Measurements from ENCODE around the gene RAD23A. TPM values are rescaled to one million over a fixed set of nuclear protein-coding genes. Genes with fewer than 3 reads are reported as not detected.
A peak's percentile ranks its signal among the peaks of the same experiment; 100 is the strongest.
"Not testable (repeated sequence)": the region's sequence is repeated elsewhere in the genome, so short reads cannot be mapped to it uniquely, and the experiment has no call there.

Gene RAD23A
- total and polyA plus RNA-seq, 4 experiments from 2014 or later = 77.0 to 105 (median 93.5) TPM

DNA sequence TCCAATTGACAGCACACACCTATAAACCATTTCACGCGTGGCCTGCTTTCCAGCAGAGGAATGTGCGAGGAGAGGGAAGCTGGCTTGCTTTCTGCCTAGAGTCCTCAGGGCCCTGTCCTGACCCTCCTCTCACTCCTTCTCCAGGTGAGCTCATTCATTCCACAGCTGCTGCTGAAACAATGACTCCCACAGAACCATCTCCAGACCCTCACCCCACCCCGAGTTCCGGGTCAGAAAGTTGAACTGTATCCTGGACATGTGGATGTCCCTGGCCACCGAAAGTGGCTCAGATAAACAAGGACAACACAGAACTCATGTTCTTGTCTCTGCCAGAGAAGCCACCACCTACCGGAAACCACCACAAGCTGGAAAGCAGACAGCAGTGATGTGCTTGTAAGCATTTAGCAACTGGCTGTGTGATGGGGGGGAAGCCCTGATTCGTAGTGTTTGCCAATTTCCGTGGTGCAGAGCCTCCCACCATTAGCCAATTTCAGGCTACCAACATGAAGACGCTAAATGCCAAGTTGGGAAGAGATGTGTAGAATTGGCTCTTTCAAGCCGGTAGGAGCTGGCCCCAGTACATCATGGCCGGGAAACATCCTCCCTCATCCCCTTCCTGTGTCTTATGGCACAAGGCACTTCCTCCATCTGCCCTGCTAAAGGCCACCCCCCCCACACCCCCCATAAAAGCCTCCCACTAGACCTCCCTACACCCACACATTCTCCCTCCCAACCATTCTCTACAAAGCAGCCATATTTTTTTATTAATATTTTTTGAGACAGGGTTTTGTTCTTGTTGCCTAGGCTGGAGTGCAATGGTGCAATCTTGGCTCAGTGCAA, 31.6 kb upstream of the RAD23A start:
- no peaks in the 10 kb centered on the region for H3K9me3 ChIP-seq (ENCODE audit: control insufficient read depth in 1 of 2, low read length in 2 of 2)
- H3K9me3 Mint-ChIP-seq = peaks cover 0 to 5% (median 0%) of the 10 kb centered on the region in 8 donors
- H3K36me3 ChIP-seq (ENCODE audit: insufficient read depth, low read length) = no peaks in the 10 kb centered on the region
- POLR2A ChIA-PET (ENCODE audit: partially characterized antibody) = interaction anchor here (0.6 to 3.9 kb wide), 17 partner anchors 9 to 1869 kb away, joined by 3 to 49 read pairs (median 3); partner anchors contain the start of genes CALR, FARSA, GADD45GIP1 and GCDH
- no peaks in the 10 kb centered on the region for H3K27me3 Mint-ChIP-seq
- peak overlapping the region; percentile 82 to 98 (median 91) for H3K27ac Mint-ChIP-seq
- peak overlapping the region; percentile 4 to 30 for H3K4me3 ChIP-seq (ENCODE audit: low read length in 2 of 2)
- H3K4me1 ChIP-seq (ENCODE audit: insufficient read depth, low read length) = peaks cover 28% of the 10 kb centered on the region
- H3K36me3 Mint-ChIP-seq = peaks cover 0 to under 1% of the 10 kb centered on the region in 2 donors
- CTCF ChIA-PET (ENCODE audit: partially characterized antibody) = interaction anchor here (0.6 to 4.8 kb wide), 8 partner anchors 10 to 156 kb away, joined by 3 to 29 read pairs (median 6); partner anchors contain the start of gene GCDH
- peak; percentile 55 to 78 (median 58) for DNase-seq
- peak overlapping the region in 7 of 8 donors; percentile 64 to 82 (median 77) for H3K4me3 Mint-ChIP-seq
- intact Hi-C loops (cut with micrococcal nuclease) = no loop called here
- peak overlapping the region; percentile 40 for H3K27ac ChIP-seq (ENCODE audit: low read depth, low read length)
- peaks cover 10 to 38% (median 21%) of the 10 kb centered on the region in 4 donors for H3K4me1 Mint-ChIP-seq
- no peaks in the 10 kb centered on the region for H3K27me3 ChIP-seq (ENCODE audit: insufficient read depth, low read length)

DNA sequence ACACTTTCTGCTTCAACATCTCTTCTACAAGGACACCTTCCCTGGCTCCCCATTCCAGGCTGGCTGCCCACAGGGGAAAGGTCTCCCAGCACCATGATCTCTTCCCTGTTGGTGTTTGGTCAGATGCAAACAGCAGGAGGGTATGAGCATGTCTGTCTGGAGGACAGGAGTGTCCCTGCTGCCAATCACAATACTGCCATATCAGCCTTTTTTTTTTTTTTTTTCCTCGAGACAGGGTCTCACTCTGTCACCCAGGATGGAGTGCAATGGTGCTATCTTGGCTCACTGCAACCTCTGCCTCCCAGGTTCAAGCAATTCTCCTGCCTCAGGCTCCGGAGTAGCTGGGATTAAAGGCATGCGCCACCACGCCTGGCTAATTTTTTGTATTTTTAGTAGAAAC, 29.8 kb upstream of the RAD23A start:
- H3K27me3 ChIP-seq (ENCODE audit: insufficient read depth, low read length); H3K4me3 Mint-ChIP-seq; DNase-seq; H3K36me3 Mint-ChIP-seq; H3K27ac ChIP-seq (ENCODE audit: low read depth, low read length); H3K9me3 Mint-ChIP-seq; H3K4me3 ChIP-seq (ENCODE audit: low read length in 2 of 2); H3K9me3 ChIP-seq (ENCODE audit: control insufficient read depth in 1 of 2, low read length in 2 of 2); H3K36me3 ChIP-seq (ENCODE audit: insufficient read depth, low read length); H3K27me3 Mint-ChIP-seq: not testable (repeated sequence)
- intact Hi-C loops (cut with micrococcal nuclease) = loop anchor here (5.0 kb wide), 1 partner anchor 34 kb away; the partner anchor contains the start of gene DNASE2
- Mint-ChIP-seq H3K27ac (peak overlapping the region in 2 of 7 donors; percentile 52 to 80), H3K4me1 (peaks cover 13 to 42% (median 27%) of the 10 kb centered on the region in 4 donors)
- CTCF ChIA-PET (ENCODE audit: partially characterized antibody) = interaction anchor here (1.2 to 4.8 kb wide), 4 partner anchors 17 to 158 kb away, joined by 3 to 29 read pairs (median 7); partner anchors contain the start of genes FARSA and GCDH
- POLR2A ChIA-PET (ENCODE audit: partially characterized antibody) = interaction anchor here (0.6 to 3.9 kb wide), 5 partner anchors 18 to 1956 kb away, joined by 3 to 26 read pairs (median 4); partner anchors contain the start of genes FARSA, GADD45GIP1 and GCDH
- H3K4me1 ChIP-seq (ENCODE audit: insufficient read depth, low read length) = peaks cover 31% of the 10 kb centered on the region

DNA sequence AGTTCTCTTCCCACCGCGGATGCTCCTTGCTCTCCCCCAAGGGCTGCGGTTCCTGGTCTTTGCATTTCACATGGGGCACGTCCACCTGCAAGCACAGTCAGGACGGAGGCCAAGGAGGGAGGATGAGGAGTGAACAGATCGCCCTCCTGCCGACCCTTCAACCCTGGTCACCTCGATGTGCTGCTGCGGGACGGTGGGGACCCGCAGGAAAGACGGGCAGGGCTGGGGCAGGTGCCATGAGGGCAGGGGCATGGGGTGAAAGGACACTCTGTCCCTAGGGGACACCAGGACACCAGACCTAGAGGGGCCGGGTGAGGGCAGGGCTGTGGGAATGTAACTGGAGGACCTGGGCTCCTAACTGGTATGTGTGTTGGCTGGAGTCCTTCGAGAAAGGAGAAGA, 27.4 kb upstream of the RAD23A start:
- Mint-ChIP-seq H3K27me3 (no peaks in the 10 kb centered on the region), H3K4me1 (peaks cover 13 to 40% (median 25%) of the 10 kb centered on the region in 4 donors), H3K27ac (peak overlapping the region in 3 of 7 donors; percentile 69 to 93 (median 70)), H3K9me3 (peaks cover 0 to 5% (median 0%) of the 10 kb centered on the region in 8 donors), H3K36me3 (peaks cover 6 to 16% of the 10 kb centered on the region in 2 donors), H3K4me3 (peak overlapping the region in 3 of 8 donors; percentile 33 to 70 (median 59))
- ChIA-PET POLR2A (ENCODE audit: partially characterized antibody) (no interaction called here), CTCF (ENCODE audit: partially characterized antibody) (no interaction called here)
- no peaks in the 10 kb centered on the region for H3K27me3 ChIP-seq (ENCODE audit: insufficient read depth, low read length)
- no peaks in the 10 kb centered on the region for H3K9me3 ChIP-seq (ENCODE audit: control insufficient read depth in 1 of 2, low read length in 2 of 2)
- peaks cover 28% of the 10 kb centered on the region for H3K4me1 ChIP-seq (ENCODE audit: insufficient read depth, low read length)
- no peak overlapping the region for H3K4me3 ChIP-seq (ENCODE audit: low read length in 2 of 2)
- DNase-seq = no peak
- H3K27ac ChIP-seq (ENCODE audit: low read depth, low read length) = no peak overlapping the region
- intact Hi-C loops (cut with micrococcal nuclease) = loop anchor here (5.0 kb wide), 1 partner anchor 36 kb away; the partner anchor contains the start of gene DNASE2
- peaks cover 10% of the 10 kb centered on the region for H3K36me3 ChIP-seq (ENCODE audit: insufficient read depth, low read length)

DNA sequence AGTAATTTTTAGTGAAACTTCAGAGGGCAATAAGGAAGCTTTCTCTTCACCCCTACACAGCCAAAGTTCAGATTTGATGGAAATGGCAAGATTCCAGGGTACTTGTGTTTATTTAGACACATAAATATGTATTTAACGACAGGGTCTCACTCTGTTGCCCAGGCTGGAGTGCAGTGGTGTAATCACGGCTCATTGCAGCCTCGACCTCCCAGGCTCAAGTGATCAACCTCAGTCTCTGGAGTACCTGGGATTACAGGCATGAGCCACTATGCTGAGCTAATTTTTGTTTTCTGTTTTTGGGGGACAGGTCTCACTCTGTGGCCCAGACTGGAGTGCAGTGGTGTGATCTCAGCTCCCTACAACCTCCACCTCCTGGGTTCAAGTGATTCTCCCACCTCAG, 24.6 kb upstream of the RAD23A start:
- H3K4me1 Mint-ChIP-seq = peaks cover 4 to 18% (median 10%) of the 10 kb centered on the region in 4 donors
- H3K9me3 Mint-ChIP-seq = peaks cover 0 to 5% (median 0%) of the 10 kb centered on the region in 8 donors
- Histone ChIP-seq H3K9me3 (ENCODE audit: control insufficient read depth in 1 of 2, low read length in 2 of 2) (no peaks in the 10 kb centered on the region), H3K36me3 (ENCODE audit: insufficient read depth, low read length) (peaks cover 26% of the 10 kb centered on the region), H3K27me3 (ENCODE audit: insufficient read depth, low read length) (no peaks in the 10 kb centered on the region), H3K4me3 (ENCODE audit: low read length in 2 of 2) (no peak overlapping the region), H3K4me1 (ENCODE audit: insufficient read depth, low read length) (peaks cover 10% of the 10 kb centered on the region), H3K27ac (ENCODE audit: low read depth, low read length) (no peak overlapping the region)
- POLR2A ChIA-PET (ENCODE audit: partially characterized antibody) = interaction anchor here (0.6 to 3.4 kb wide), 4 partner anchors 12 to 225 kb away, joined by 3 to 23 read pairs (median 3); partner anchors contain the start of gene FARSA
- peaks cover 16 to 35% of the 10 kb centered on the region in 2 donors for H3K36me3 Mint-ChIP-seq
- CTCF ChIA-PET (ENCODE audit: partially characterized antibody) = interaction anchor here (2.0 kb wide), 1 partner anchor 36 kb away, joined by 9 read pairs; no protein-coding TSS in a partner anchor
- no peaks in the 10 kb centered on the region for H3K27me3 Mint-ChIP-seq
- DNase-seq = no peak
- H3K27ac Mint-ChIP-seq = peak overlapping the region in 5 of 7 donors; percentile 22 to 93 (median 80)
- intact Hi-C loops (cut with micrococcal nuclease) = no loop called here
- H3K4me3 Mint-ChIP-seq = peak overlapping the region in 1 of 8 donors; percentile 34

DNA sequence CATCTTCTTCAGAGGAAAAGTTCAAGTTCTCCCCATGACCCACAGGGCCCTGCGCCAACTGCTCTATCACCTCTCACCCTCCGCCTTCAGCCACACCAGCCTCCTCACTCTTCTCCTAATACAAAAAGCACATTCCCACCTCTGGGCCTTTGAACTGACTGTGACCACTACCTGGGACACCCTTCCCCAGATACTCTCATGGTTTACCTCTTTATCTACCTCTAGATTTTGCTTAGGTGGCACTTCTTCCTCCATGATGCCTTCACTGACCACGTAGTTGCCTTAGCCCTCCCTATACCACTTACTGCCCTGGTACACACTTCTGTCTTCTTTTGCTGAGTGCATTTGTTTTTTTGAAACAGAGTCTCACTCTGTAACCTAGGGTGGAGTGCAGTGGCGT, 22.7 kb upstream of the RAD23A start:
- peaks cover 10% of the 10 kb centered on the region for H3K4me1 ChIP-seq (ENCODE audit: insufficient read depth, low read length)
- intact Hi-C loops (cut with micrococcal nuclease) = no loop called here
- H3K9me3 ChIP-seq (ENCODE audit: control insufficient read depth in 1 of 2, low read length in 2 of 2) = no peaks in the 10 kb centered on the region
- H3K27ac ChIP-seq (ENCODE audit: low read depth, low read length) = no peak overlapping the region
- H3K36me3 ChIP-seq (ENCODE audit: insufficient read depth, low read length) = peaks cover 38% of the 10 kb centered on the region
- CTCF ChIA-PET (ENCODE audit: partially characterized antibody) = no interaction called here
- H3K27ac Mint-ChIP-seq = peak overlapping the region in 3 of 7 donors; percentile 20 to 70 (median 46)
- no peaks in the 10 kb centered on the region for H3K27me3 Mint-ChIP-seq
- H3K4me3 Mint-ChIP-seq = peak overlapping the region in 1 of 8 donors; percentile 22
- H3K4me3 ChIP-seq (ENCODE audit: low read length in 2 of 2) = no peak overlapping the region
- peaks cover 4 to 13% (median 9%) of the 10 kb centered on the region in 4 donors for H3K4me1 Mint-ChIP-seq
- no peak for DNase-seq
- H3K36me3 Mint-ChIP-seq = peaks cover 23 to 46% of the 10 kb centered on the region in 2 donors
- H3K27me3 ChIP-seq (ENCODE audit: insufficient read depth, low read length) = no peaks in the 10 kb centered on the region
- peaks cover 0 to 5% (median 0%) of the 10 kb centered on the region in 8 donors for H3K9me3 Mint-ChIP-seq
- POLR2A ChIA-PET (ENCODE audit: partially characterized antibody) = interaction anchor here (1.0 kb wide), 1 partner anchor 9 kb away, joined by 3 read pairs; no protein-coding TSS in a partner anchor

DNA sequence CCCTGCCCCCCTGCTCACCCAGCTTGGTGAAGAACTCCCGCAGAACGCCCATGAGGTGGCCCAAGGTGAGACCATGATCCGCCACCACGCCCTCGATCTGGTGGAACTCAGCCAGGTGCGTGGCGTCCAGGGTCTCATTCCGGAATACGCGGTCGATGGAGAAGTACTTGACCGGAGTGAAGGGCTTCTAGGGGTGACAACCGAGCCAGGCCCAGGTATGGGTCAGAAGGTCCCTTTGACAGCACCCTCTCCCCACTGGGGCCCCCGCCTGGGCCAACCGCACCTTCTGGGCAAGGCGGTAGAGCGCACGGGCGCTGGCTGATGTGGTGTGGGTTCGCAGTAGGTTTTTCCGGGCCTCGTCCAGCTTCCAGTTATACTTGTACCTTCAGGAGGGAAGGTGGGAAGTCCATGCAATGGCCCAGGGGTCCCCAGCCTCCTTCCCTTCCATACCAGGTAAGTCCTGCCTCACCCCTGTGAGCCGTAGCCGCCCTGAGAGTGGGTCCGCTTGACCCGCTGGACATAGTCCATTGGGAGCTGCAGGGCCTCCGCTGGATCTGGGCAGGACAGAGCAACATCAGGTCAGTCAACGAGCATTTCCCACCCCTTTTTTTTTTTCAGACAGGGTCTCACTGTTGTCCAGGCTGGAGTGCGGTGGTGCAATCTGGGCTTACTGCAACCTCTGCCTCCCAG, 20.9 kb upstream of the RAD23A start:
- Histone ChIP-seq H3K27ac (ENCODE audit: low read depth, low read length) (no peak overlapping the region), H3K9me3 (ENCODE audit: control insufficient read depth in 1 of 2, low read length in 2 of 2) (no peaks in the 10 kb centered on the region), H3K36me3 (ENCODE audit: insufficient read depth, low read length) (peaks cover 55% of the 10 kb centered on the region), H3K4me3 (ENCODE audit: low read length in 2 of 2) (no peak overlapping the region), H3K4me1 (ENCODE audit: insufficient read depth, low read length) (no peaks in the 10 kb centered on the region), H3K27me3 (ENCODE audit: insufficient read depth, low read length) (no peaks in the 10 kb centered on the region)
- Mint-ChIP-seq H3K27me3 (no peaks in the 10 kb centered on the region), H3K4me3 (no peak overlapping the region), H3K36me3 (peaks cover 33 to 56% of the 10 kb centered on the region in 2 donors), H3K27ac (no peak overlapping the region), H3K9me3 (no peaks in the 10 kb centered on the region), H3K4me1 (peaks cover 0 to 5% (median 3%) of the 10 kb centered on the region in 4 donors)
- POLR2A ChIA-PET (ENCODE audit: partially characterized antibody) = interaction anchor here (1.1 to 2.0 kb wide), 3 partner anchors 9 to 13 kb away, joined by 4 to 5 read pairs (median 5); partner anchors contain the start of genes CALR and FARSA
- DNase-seq = no peak
- CTCF ChIA-PET (ENCODE audit: partially characterized antibody) = interaction anchor here (1.6 kb wide), 1 partner anchor 40 kb away, joined by 6 read pairs; no protein-coding TSS in a partner anchor
- intact Hi-C loops (cut with micrococcal nuclease) = no loop called here

Measured in CD4-positive, alpha-beta memory T cell (primary cell).